Prostate gland (tissue), 2 donors: Measurements from ENCODE around the gene TTLL10.

ENCODE experiments used
- POLR2A ChIP-seq: fragments of 450-650 bp; IDR thresholded peaks from one replicate; pipeline ENCODE4 v1.6.1; 2016; ENCODE audit warnings: antibody characterized with exemption, mild to moderate bottlenecking
- POLR2AphosphoS5 ChIP-seq: sonication (generic); formaldehyde crosslinking; IDR thresholded peaks from one replicate; pipeline ENCODE4 v1.6.1; 2017; ENCODE audit warnings: antibody characterized with exemption
- TF ChIP-seq, protein P1 (sequence below), 4 experiments: fragments of 200-600 bp in 2 of 4; fragments of 450-650 bp in 2 of 4; sonication (generic) in 2 of 4; IDR thresholded peaks; 1 replicate in 3 of 4; 2 replicates in 1 of 4; pipeline ENCODE4 v1.5.1; 2016 to 2019; ENCODE audit warnings: antibody characterized with exemption in 4 of 4, mild to moderate bottlenecking in 2 of 4, moderate library complexity in 2 of 4

GRCh38 chr1:1178794-1179331 is 5.2 kb downstream of the TTLL10 start:
- TF ChIP-seq, protein P1, sequence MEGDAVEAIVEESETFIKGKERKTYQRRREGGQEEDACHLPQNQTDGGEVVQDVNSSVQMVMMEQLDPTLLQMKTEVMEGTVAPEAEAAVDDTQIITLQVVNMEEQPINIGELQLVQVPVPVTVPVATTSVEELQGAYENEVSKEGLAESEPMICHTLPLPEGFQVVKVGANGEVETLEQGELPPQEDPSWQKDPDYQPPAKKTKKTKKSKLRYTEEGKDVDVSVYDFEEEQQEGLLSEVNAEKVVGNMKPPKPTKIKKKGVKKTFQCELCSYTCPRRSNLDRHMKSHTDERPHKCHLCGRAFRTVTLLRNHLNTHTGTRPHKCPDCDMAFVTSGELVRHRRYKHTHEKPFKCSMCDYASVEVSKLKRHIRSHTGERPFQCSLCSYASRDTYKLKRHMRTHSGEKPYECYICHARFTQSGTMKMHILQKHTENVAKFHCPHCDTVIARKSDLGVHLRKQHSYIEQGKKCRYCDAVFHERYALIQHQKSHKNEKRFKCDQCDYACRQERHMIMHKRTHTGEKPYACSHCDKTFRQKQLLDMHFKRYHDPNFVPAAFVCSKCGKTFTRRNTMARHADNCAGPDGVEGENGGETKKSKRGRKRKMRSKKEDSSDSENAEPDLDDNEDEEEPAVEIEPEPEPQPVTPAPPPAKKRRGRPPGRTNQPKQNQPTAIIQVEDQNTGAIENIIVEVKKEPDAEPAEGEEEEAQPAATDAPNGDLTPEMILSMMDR (IDR thresholded peaks at IDR 0.05), result no peak
- TF ChIP-seq POLR2AphosphoS5 (no peak), POLR2A (no peak)
